Adipose tissue (tissue), 3 donors: ENCODE measurements around the gene CPNE2. TPM values are rescaled to one million over a fixed set of nuclear protein-coding genes. Genes with fewer than 3 reads are reported as not detected.

Source experiments
- H3K27ac ChIP-seq: one replicate; pipeline ENCODE4 v1.5.1; 2013; ENCODE audit warnings: low read depth, low read length
- WGBS, 3 donors: extraction: QIAGEN DNeasy Blood & Tissue Kit; methylation state at CpG; one replicate each; pipeline ENCODE4 v1.1.7; 2013; 5-methylcytosine and 5-hydroxymethylcytosine counted together
- polyA plus RNA-seq, 3 donors: library from polyadenylated mRNA; stranded (reverse); fragments of 200-250 nt; gene quantifications; one replicate each; pipeline ENCODE4 v1.2.3, GENCODE V29; 2013
- donor health status: healthy with polysubstance abuse.
- donor health status: Bipolar disorder and iron deficiency.
- donor health status: healthy.

The CPNE2 gene
- polyA plus RNA-seq, 3 donors = 10.1 to 45.8 (median 41.9) TPM

DNA sequence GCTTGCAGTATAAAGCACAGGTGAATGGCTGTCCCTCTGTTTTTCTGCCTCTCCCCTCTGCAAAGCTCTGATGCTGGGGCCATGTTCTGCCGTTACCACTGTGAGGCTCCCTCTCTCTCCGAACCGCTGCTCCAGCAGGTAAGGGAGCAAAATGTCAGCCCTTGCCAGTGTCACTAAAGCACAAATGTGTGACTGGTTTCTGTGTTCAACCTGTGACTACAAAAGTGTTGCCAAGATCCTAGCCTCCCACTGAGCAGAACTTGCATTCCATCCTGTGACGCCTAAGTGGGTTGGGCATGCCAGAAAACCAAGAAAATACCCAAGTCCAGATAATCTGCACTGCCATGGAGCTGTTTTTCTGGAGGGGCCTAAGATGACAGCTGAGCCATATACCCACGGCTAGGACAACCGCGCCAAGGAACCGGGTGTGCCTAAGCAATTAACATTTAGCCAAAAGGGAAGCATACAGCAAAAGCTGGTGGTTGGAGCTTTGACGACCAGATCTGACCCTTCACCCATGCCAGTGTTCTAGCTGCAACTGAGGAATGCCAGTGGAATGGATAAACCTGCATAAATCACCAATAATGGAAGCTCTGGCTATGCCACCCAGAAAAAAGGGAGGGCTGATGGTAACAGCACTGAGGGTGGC is 58.4 kb downstream of the CPNE2 start:
- WGBS, 3 donors = 81 to 91% (median 84%) methylated on average over 9 of the region's 9 CpGs
- no peak overlapping the region for H3K27ac ChIP-seq

GRCh38 chr16:57151369-57151768 is 59.0 kb downstream of the CPNE2 start:
- WGBS, 3 donors = 61 to 77% (median 61%) methylated on average over 2 of the region's 2 CpGs

DNA sequence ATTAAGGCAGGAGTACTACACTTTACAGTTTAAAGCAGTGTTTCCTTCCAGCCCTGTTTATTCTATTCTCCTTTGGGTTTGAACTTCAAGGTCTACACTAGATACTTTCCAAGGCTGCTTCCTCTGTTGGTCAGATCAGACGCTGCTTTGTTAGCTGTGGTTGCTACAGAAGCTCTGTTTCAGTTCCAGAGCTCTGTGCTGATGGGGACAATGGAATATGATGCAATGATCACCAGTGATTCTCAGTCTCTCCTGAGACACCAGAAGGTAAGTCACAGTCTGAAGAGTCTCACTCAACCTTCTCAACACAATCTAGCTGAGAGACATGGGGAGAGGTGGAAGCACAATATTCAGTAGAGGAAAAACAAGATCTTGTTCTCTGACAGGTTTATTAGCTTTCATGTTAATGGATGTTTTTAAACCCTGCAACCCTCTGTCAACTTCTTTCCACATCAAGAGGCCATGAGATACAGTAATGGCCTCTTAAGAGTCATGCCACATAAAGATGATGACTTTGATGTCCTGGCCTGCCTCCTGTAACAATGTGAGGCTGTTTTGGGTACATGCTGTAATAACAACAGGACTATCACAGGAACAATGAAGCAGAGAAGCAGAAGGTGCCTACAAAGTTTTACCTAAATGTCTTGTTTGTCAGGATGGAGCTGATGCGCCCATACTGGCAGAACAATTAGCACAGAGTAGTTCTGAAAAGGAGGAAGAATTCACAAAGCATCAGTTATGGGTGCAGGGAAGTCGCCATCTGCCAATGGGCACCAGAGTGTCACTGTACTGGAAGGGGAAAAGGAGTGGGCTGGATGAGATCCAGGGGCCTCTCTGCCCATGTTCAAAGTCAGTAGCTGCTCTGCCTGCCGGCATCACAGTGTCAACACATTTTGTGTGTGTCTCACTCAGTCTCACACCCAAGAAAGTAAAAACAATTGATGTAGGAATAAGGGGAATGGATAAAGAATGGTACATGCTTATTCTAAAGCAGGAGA is 60.0 kb downstream of the CPNE2 start:
- H3K27ac ChIP-seq = no peak overlapping the region
- 76 to 88% (median 77%) methylated on average over 4 of the region's 4 CpGs for WGBS, 3 donors

More at GRCh38 chr16:57151369-57151768, 59.0 kb downstream of the CPNE2 start:
- no peak overlapping the region for H3K27ac ChIP-seq

DNA sequence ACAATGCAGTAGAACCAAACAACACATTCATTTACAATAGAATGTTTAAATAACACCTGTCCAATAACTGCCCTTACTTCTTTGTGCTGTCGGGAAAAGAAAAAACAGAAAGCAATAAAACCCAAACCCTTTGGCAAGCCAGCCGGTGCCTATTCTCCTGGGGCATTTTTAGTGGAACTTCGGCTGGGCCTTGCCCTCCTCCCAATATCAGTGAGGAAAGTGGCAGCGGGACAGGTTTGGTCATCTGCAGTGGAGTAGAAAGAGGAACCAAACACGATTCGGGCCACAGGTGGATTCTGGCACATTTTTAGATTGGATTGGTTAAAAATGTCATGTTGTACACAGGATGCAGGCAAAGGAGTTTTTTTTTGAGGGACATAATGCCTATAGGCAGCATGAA is 61.5 kb downstream of the CPNE2 start:
- WGBS, 3 donors = 69 to 87% (median 69%) methylated on average over 6 of the region's 6 CpGs
- H3K27ac ChIP-seq = no peak overlapping the region

DNA sequence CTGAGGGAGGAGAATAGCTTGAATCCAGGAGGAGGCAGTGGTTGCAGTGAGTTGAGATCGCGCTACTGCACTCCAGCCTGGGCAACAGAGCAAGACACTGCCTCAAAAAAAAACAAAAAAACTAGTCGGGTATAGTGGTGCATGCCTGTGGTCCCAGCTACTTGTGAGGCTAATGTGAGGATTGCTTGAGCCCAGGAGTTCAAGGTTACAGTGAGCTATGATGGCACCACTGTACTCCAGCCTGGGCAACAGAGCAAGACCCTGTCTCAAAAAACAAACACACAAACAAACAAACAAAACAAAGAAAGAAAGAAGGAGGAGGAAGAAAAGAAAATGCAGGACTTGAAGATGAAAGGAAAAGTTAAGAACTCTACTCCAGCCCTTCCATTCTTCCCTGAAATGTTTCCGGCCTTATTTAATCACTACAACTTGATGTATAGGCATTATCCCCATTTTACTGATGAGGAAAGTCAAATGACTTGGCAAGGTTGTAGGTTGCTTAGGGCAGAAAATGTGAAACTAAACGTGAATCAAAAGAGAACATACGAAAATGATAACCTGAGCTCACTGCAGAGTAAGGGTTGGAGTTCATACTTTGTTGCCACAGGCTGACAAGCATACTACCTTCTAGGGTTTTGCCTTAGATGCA is 63.4 kb downstream of the CPNE2 start:
- 80 to 89% (median 81%) methylated on average over 6 of the region's 6 CpGs for WGBS, 3 donors

DNA sequence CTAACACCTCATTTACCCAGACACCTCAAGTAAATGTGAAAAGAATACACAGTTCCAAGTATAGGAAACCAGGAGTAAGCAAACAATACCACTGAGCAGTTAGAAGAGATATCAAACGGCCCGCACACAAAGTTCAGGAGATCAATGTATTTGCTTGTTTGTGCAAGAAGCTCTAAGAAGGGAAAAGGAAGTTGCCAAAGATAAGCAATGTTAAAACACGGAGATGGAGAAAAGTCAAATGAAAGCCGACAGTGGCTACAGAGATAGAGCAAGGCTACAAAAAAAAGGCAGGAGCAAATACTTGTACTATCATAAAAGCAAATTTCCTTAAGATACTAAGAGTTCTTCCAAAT is 63.9 kb downstream of the CPNE2 start:
- H3K27ac ChIP-seq = no peak overlapping the region
- WGBS, 3 donors = 30 to 55% (median 51%) methylated on average over 4 of the region's 4 CpGs

More for the DNA sequence above, 63.4 kb downstream of the CPNE2 start:
- no peak overlapping the region for H3K27ac ChIP-seq

DNA sequence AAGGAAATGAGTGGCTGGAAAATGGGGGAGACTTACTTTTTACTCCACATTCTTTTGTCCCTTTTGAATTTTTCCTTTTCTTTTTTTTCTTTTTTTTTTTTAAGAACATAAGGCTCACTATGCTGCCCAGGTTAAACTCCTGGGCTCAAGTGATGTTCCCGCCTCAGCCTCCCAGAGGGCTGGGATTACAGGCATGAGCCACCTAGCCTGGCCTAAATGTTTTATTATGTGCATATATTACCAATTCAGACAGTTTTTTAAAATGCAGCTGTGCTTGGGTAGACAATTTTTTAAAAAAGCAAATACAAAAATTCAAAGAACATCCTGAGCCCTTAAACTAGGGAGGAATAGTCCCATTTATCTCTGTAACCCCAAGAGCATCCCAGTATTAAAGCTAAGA is 65.2 kb downstream of the CPNE2 start:
- 94 to 95% (median 94%) methylated on average over 1 of the region's 1 CpG for WGBS, 3 donors
- no peak overlapping the region for H3K27ac ChIP-seq

DNA sequence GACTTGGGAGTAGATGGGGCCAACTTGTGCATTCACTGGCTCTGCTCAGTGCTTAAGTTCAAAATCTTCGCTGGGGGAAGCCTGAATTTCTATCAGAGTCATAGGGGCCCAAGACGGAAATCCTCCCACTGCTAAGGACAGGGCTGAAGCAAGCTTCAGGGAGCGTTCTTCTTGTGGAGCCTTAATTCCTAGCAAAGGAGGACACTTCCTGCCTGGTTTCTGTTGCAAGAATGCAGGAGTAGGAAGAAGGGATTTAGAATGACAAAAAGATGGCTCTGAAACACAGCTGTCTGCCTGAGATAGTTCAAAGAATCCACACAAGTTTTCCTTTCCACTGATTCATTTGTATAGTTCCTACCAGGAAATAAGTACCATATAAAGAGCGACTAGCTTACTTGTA is 67.1 kb downstream of the CPNE2 start:
- H3K27ac ChIP-seq = no peak overlapping the region
- 71 to 96% (median 75%) methylated on average over 4 of the region's 4 CpGs for WGBS, 3 donors

DNA sequence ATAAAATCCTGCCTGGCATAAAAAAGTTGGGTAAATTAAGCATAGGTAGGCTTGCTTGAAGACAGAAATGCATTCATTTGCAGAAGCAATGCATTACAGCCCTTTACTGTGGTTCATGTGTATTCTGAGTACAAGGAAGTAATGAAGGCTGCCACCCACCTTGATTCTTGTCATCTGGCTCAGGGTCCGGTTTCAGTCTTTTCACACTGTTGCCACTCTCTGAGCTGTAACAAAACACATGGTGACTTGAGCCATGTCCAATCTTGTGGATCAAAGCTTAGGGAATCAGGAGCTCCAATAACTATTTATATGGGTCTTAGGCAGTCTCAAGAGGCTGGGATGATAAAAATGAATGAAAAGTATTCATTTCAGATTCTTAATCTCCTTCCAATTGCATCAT is 71.5 kb downstream of the CPNE2 start:
- no peak overlapping the region for H3K27ac ChIP-seq
- 77 to 92% (median 83%) methylated on average over 1 of the region's 1 CpG for WGBS, 3 donors

DNA sequence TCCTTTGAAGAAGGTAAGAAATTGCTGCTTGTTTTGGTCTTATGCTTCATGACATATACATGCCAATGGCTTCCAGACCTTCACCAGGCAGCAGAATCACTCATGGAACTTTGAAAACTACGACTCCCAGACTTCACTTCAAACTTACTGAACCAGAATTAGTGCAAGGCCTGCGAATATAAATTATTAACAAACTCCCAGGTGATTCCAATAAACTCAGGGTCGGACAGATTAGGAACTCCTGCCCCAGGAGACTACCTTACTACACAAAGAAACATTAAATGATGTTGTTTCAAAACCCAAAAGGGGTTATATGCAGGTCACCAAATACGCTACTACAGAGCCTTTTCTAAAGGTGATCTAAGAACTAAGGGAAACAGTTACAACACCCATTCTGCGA is 73.1 kb downstream of the CPNE2 start:
- 27 to 85% (median 83%) methylated on average over 5 of the region's 5 CpGs for WGBS, 3 donors
- no peak overlapping the region for H3K27ac ChIP-seq

GRCh38 chr16:57165938-57166337 is 73.6 kb downstream of the CPNE2 start:
- no peak overlapping the region for H3K27ac ChIP-seq
- 38 to 84% (median 80%) methylated on average over 3 of the region's 3 CpGs for WGBS, 3 donors

GRCh38 chr16:57166451-57166850 is 74.1 kb downstream of the CPNE2 start:
- H3K27ac ChIP-seq = no peak overlapping the region

DNA sequence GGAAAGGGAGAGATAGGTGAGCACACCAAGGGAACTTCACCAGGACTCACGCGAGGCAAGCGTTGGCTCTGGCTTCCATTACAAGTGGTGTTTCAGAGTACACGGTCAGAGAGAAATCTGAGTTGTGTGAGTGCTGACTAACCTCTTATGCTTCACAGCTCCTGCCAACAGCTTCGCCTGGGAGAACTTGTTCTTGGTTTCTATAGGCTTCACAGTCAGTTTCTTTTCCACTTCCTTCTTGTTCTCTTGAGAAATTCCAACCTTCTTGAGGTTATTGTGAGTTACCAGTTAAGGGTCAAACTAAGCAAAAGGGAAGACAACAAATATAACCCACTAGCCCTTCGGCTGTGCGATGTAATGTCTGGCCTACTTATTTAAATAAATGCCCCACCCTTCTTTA is 74.6 kb downstream of the CPNE2 start:
- WGBS, 3 donors = 57 to 89% (median 65%) methylated on average over 7 of the region's 7 CpGs
- H3K27ac ChIP-seq = no peak overlapping the region

DNA sequence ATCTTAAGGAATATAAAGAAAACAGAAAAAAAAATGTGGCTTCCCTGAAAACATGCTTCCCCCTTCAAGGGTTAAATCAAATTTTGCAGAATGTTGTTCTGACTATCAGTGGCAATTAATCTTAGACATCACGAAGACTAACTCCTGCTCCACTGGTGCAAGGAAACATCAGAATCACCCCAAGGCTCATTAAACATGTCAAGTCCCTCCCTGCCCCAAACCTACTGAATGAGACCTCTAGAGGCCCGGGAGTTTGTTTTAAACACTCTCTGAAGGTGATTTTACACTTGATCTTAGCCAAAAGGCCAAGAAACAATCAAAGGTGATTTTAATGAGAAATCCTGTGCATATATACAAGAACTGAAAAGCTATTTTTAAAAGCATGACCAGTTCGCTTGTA is 75.2 kb downstream of the CPNE2 start:
- H3K27ac ChIP-seq = no peak overlapping the region
- WGBS, 3 donors = 59 to 78% (median 63%) methylated on average over 3 of the region's 3 CpGs

DNA sequence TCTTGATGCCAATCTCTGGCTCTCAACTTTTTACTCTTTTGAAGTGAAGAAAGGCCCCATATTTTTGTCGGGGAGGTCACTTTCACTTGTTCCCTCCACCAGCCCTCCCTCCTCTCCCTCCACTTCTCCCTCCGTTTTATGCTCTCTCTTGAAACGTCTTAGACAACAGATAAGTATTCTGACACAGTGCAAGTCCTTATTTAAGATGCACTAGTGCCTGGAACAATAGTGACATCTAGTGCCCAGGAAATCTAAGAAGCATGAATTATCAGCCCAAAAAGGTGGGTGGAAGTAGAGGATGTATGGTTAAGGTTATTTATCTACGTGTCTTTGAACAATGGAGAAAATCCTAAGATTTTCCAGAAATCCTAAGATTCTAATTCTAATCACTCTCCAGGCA is 75.6 kb downstream of the CPNE2 start:
- WGBS, 3 donors = 7 to 26% (median 11%) methylated on average over 4 of the region's 4 CpGs
- no peak overlapping the region for H3K27ac ChIP-seq

- no peak overlapping the region for H3K27ac ChIP-seq
Measured at GRCh38 chr16:57169327-57169726, 76.9 kb downstream of the CPNE2 start.

DNA sequence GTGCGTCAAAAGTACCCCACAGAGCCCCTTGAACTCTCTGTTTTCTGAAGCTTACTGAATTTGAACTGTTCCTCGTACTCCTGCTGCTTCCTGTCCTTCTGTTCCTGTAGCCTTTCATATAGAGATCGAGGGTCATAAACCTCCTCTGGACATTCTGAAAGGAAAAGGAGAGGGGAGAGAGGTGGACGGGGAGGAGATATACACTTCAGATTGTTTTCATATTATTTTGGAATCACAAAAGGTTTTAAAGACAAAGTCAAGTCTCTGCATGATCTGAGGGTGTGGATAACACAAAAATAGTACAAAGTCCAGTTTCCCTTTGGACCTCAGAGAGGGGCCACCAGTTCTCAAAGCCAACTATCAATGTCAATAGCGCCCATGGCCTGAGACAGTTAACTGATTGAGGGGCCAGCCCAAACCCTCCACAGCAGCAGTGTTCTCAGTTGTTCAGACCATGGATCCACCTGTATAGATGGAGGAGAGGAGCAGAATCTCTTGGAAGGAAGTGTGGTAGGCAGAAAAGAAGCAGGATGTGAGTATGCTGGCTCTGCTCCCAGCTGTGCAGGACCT is 80.4 kb downstream of the CPNE2 start:
- 83 to 84% (median 84%) methylated on average over 5 of the region's 5 CpGs for WGBS, 3 donors
- H3K27ac ChIP-seq = no peak overlapping the region

DNA sequence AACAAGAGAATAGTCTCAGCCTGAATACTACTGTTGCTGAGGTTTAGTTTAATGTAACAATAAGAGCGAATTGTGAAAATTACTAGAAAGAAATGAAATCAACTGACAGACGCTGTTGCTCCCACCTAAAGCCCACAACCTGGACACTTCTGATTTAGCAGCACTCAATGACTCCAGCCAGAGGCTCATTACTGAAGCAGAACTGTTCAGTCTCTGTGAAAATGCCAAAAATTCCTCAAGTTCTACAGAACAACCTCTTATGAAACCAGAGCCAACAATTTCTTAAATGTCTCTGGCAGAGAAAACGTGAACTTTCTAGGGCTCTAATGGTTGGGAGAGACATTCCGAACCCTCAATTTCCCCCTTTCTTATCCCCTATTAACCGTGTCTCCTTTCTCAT is 83.5 kb downstream of the CPNE2 start:
- H3K27ac ChIP-seq = no peak overlapping the region
- 65 to 87% (median 70%) methylated on average over 5 of the region's 5 CpGs for WGBS, 3 donors

DNA sequence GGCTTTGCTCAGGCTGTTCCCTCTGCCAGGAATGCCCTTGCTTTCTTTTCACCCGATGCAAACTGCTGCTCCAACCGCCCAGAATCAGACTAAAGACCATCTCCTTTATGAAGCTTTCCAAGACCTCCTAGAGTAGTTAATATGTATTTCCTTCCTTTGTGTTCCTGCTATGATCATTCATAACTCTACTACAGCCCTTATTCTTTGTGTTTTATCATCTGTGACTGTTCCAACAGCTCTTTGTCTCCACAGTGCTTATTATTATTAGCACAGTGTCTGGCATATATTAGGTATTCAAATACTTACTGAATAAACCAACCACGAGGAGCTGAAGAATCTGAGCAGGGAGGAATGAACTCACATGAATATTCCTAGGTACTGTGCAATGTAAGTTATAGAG is 85.8 kb downstream of the CPNE2 start:
- no peak overlapping the region for H3K27ac ChIP-seq
- 63 to 76% (median 75%) methylated on average over 3 of the region's 3 CpGs for WGBS, 3 donors
